DND-41 (cell line): ENCODE data around the gene C6orf120.

Source experiments
- ATAC-seq: fragments of 200-7000 bp; cut with Tn5 transposase; 3 replicates; pipeline ENCODE4 v1.9.1; 2021; ENCODE audit warnings: low read depth; ENCODE audit not compliant: insufficient read depth
- DNase-seq: peaks from one replicate; pipeline ENCODE4 v3.0.0-alpha.2; 2020
- H2AFZ ChIP-seq: 2 replicates; pipeline ENCODE4 v1.6.0; 2012; ENCODE audit warnings: low read depth, low read length
- H3K27ac ChIP-seq: 2 replicates; pipeline ENCODE4 v1.5.1; 2012; ENCODE audit warnings: low read length, inconsistent platforms
- H3K27me3 ChIP-seq: fragments of 200-600 bp; sonication (generic); 2 replicates; pipeline ENCODE4 v1.6.0; 2012; ENCODE audit warnings: low read length, mild to moderate bottlenecking, inconsistent platforms; ENCODE audit not compliant: insufficient read depth, poor library complexity
- H3K36me3 ChIP-seq: 2 replicates; pipeline ENCODE4 v1.5.1; 2012; ENCODE audit warnings: low read length, inconsistent platforms; ENCODE audit not compliant: insufficient read depth
- H3K4me1 ChIP-seq: 2 replicates; pipeline ENCODE4 v1.5.1; 2012; ENCODE audit warnings: mild to moderate bottlenecking, low read length; ENCODE audit not compliant: insufficient read depth
- H3K4me2 ChIP-seq: 2 replicates; pipeline ENCODE4 v1.6.0; 2012; ENCODE audit warnings: mild to moderate bottlenecking, moderate library complexity, low read length, inconsistent platforms; ENCODE audit not compliant: insufficient read depth
- H3K4me3 ChIP-seq, 2 experiments: fragments of 200-600 bp in 1 of 2; shearing (Covaris generic) in 1 of 2; 2 replicates each; pipeline ENCODE4 v1.5.1; 2012 to 2016; ENCODE audit warnings: inconsistent platforms in 2 of 2, low read length in 2 of 2, mild to moderate bottlenecking in 2 of 2, low read depth in 1 of 2, moderate library complexity in 1 of 2
- H3K79me2 ChIP-seq: 2 replicates; pipeline ENCODE4 v1.6.0; 2012; ENCODE audit warnings: low read length, inconsistent platforms; ENCODE audit not compliant: insufficient read depth
- H3K9ac ChIP-seq: 2 replicates; pipeline ENCODE4 v1.6.0; 2012; ENCODE audit warnings: low read depth, mild to moderate bottlenecking, inconsistent platforms, low read length, moderate library complexity
- H3K9me3 ChIP-seq: 2 replicates; pipeline ENCODE4 v1.5.1; 2012; ENCODE audit warnings: low read length, moderate library complexity, mild to moderate bottlenecking, inconsistent platforms; ENCODE audit not compliant: insufficient read depth, severe bottlenecking
- H4K20me1 ChIP-seq: 2 replicates; pipeline ENCODE4 v1.6.0; 2012; ENCODE audit warnings: low read length; ENCODE audit not compliant: insufficient read depth
- EZH2 ChIP-seq: IDR thresholded peaks from 3 replicates; pipeline ENCODE4 v1.6.1; 2012; ENCODE audit warnings: borderline replicate concordance, low read depth, mild to moderate bottlenecking, moderate library complexity, low read length, inconsistent platforms; ENCODE audit not compliant: severe bottlenecking
- TF ChIP-seq, protein P1 (sequence below): IDR thresholded peaks from 2 replicates; pipeline ENCODE4 v1.5.1; 2012; ENCODE audit warnings: borderline replicate concordance, low read length, moderate library complexity, mild to moderate bottlenecking; ENCODE audit not compliant: poor library complexity, severe bottlenecking; ENCODE audit errors: extremely low read depth

The C6orf120 gene

DNA sequence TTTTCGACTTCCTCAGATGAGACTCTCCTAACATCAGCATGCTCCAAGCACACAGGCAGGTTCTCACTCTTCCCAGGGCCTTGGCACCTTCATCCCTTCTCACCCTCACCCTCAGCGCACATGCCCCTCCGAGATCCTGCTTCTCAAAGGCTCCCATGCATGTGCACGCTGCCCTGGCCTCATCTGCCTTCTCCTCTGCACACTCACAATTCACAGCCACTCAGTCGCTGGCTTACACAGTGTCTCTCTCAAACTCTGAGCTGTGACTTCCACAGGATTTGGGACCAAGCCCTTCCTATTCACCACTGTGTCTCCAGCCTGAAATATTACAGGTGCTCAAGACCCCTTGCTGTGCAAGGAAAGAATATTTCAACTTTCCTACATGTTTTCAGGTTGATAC lies 30.4 kb upstream of the C6orf120 start:
- TF ChIP-seq EZH2 = no peak
- TF ChIP-seq, protein P1, sequence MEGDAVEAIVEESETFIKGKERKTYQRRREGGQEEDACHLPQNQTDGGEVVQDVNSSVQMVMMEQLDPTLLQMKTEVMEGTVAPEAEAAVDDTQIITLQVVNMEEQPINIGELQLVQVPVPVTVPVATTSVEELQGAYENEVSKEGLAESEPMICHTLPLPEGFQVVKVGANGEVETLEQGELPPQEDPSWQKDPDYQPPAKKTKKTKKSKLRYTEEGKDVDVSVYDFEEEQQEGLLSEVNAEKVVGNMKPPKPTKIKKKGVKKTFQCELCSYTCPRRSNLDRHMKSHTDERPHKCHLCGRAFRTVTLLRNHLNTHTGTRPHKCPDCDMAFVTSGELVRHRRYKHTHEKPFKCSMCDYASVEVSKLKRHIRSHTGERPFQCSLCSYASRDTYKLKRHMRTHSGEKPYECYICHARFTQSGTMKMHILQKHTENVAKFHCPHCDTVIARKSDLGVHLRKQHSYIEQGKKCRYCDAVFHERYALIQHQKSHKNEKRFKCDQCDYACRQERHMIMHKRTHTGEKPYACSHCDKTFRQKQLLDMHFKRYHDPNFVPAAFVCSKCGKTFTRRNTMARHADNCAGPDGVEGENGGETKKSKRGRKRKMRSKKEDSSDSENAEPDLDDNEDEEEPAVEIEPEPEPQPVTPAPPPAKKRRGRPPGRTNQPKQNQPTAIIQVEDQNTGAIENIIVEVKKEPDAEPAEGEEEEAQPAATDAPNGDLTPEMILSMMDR = no peak
- Histone ChIP-seq H3K9me3 (no peaks in the 10 kb centered on the region), H3K79me2 (no peaks in the 10 kb centered on the region), H3K4me2 (no peak overlapping the region), H3K9ac (no peak overlapping the region), H3K27me3 (no peaks in the 10 kb centered on the region), H4K20me1 (no peaks in the 10 kb centered on the region), H3K36me3 (peaks cover 48% of the 10 kb centered on the region), H2AFZ (no peak overlapping the region), H3K4me3 (no peak overlapping the region), H3K27ac (no peak overlapping the region), H3K4me1 (no peaks in the 10 kb centered on the region)
- ATAC-seq (no peak), DNase-seq (no peak)

GRCh38 chr6:169675011-169675410 lies 26.9 kb upstream of the C6orf120 start:
- H3K79me2 ChIP-seq = no peaks in the 10 kb centered on the region
- no peaks in the 10 kb centered on the region for H4K20me1 ChIP-seq
- no peaks in the 10 kb centered on the region for H3K9me3 ChIP-seq
- no peaks in the 10 kb centered on the region for H3K27me3 ChIP-seq
- ATAC-seq (no peak), DNase-seq (no peak)
- no peak for TF ChIP-seq EZH2
- TF ChIP-seq, protein P1 = no peak
- H3K4me3 ChIP-seq = no peak overlapping the region
- no peak overlapping the region for H3K4me2 ChIP-seq
- H3K4me1 ChIP-seq = no peaks in the 10 kb centered on the region
- no peak overlapping the region for H3K9ac ChIP-seq
- no peak overlapping the region for H2AFZ ChIP-seq
- H3K36me3 ChIP-seq = peaks cover 25% of the 10 kb centered on the region
- no peak overlapping the region for H3K27ac ChIP-seq

- no peak overlapping the region for H3K4me3 ChIP-seq
- H3K27me3 ChIP-seq = no peaks in the 10 kb centered on the region
- DNase-seq (no peak), ATAC-seq (no peak)
- H3K9me3 ChIP-seq = peaks cover 8% of the 10 kb centered on the region
- no peak overlapping the region for H3K27ac ChIP-seq
- H3K4me2 ChIP-seq = no peak overlapping the region
- H3K36me3 ChIP-seq = peaks cover 24% of the 10 kb centered on the region; the same call in 1 of the 2 replicates
- H3K4me1 ChIP-seq = no peaks in the 10 kb centered on the region
- no peak for TF ChIP-seq EZH2
- no peak overlapping the region for H3K9ac ChIP-seq
- H4K20me1 ChIP-seq = no peaks in the 10 kb centered on the region
- H2AFZ ChIP-seq = no peak overlapping the region
- H3K79me2 ChIP-seq = no peaks in the 10 kb centered on the region
Measured at GRCh38 chr6:169677096-169677495, 24.8 kb upstream of the C6orf120 start.

DNA sequence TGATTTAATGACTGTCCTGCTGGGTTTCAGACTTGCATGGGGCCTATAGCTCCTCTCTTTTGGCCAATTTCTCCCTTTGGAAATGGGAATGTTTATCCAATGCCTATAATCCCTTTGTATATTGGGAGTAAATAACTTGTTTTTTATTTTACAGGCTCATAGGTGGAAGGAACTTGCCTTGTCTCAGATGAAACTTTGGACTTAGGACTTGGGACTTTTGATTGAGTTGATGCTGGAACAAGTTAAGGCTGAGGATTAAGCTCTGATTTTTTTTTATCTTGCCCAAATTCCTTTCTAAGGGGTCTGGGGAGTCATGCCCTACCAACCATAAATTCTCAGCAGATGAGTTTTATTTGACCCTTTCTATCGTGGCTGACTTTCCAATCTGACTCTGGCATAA lies 23.6 kb upstream of the C6orf120 start:
- Histone ChIP-seq H3K4me2 (no peak overlapping the region), H3K27ac (no peak overlapping the region), H4K20me1 (no peaks in the 10 kb centered on the region), H3K4me3 (no peak overlapping the region), H3K36me3 (peaks cover 25% of the 10 kb centered on the region; the same call in 1 of the 2 replicates), H3K4me1 (no peaks in the 10 kb centered on the region), H3K79me2 (no peaks in the 10 kb centered on the region), H3K27me3 (no peaks in the 10 kb centered on the region), H3K9me3 (peaks cover 12% of the 10 kb centered on the region), H3K9ac (no peak overlapping the region), H2AFZ (no peak overlapping the region)
- TF ChIP-seq, protein P1 = no peak
- TF ChIP-seq EZH2 = no peak
- ATAC-seq = no peak
- DNase-seq = no peak
